ENCODE results near the gene ATG7.

DNA sequence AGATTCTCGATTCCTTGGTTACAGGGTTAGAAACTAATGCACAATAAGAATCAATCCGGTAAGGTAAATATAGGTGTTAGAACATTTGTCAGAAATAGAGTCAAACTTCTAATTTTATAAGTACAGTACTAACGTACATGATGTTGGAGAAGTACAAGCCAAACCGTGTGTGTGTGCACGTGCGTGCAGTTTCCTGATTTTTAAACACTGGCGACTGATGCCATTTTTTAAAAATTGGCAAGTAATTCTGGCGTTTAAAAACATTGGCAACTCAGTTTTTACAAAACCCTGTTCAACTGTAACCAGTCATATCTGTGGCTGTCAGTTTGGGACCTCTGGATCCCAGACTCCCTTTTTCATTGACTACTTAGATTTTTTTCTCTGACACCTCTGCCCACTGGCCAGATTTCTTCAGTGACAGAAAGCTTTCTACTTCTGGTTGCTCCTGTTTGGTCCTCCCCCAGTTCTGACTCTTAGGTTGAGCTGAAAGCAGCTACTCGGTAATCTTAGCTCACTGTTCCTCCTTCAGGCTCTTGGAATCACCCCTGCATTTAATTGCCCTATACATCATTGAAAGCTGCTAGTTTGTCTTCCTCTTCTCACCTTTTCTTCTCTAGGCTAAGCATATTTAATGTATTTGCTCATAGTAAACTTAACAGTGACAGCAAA lies 843 bp downstream of the ATG7 start:
- TF ChIP-seq, protein P1, sequence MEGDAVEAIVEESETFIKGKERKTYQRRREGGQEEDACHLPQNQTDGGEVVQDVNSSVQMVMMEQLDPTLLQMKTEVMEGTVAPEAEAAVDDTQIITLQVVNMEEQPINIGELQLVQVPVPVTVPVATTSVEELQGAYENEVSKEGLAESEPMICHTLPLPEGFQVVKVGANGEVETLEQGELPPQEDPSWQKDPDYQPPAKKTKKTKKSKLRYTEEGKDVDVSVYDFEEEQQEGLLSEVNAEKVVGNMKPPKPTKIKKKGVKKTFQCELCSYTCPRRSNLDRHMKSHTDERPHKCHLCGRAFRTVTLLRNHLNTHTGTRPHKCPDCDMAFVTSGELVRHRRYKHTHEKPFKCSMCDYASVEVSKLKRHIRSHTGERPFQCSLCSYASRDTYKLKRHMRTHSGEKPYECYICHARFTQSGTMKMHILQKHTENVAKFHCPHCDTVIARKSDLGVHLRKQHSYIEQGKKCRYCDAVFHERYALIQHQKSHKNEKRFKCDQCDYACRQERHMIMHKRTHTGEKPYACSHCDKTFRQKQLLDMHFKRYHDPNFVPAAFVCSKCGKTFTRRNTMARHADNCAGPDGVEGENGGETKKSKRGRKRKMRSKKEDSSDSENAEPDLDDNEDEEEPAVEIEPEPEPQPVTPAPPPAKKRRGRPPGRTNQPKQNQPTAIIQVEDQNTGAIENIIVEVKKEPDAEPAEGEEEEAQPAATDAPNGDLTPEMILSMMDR (IDR thresholded peaks at IDR 0.05), result no peak
- TF ChIP-seq, protein P2, sequence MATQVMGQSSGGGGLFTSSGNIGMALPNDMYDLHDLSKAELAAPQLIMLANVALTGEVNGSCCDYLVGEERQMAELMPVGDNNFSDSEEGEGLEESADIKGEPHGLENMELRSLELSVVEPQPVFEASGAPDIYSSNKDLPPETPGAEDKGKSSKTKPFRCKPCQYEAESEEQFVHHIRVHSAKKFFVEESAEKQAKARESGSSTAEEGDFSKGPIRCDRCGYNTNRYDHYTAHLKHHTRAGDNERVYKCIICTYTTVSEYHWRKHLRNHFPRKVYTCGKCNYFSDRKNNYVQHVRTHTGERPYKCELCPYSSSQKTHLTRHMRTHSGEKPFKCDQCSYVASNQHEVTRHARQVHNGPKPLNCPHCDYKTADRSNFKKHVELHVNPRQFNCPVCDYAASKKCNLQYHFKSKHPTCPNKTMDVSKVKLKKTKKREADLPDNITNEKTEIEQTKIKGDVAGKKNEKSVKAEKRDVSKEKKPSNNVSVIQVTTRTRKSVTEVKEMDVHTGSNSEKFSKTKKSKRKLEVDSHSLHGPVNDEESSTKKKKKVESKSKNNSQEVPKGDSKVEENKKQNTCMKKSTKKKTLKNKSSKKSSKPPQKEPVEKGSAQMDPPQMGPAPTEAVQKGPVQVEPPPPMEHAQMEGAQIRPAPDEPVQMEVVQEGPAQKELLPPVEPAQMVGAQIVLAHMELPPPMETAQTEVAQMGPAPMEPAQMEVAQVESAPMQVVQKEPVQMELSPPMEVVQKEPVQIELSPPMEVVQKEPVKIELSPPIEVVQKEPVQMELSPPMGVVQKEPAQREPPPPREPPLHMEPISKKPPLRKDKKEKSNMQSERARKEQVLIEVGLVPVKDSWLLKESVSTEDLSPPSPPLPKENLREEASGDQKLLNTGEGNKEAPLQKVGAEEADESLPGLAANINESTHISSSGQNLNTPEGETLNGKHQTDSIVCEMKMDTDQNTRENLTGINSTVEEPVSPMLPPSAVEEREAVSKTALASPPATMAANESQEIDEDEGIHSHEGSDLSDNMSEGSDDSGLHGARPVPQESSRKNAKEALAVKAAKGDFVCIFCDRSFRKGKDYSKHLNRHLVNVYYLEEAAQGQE (IDR thresholded peaks at IDR 0.05; ENCODE audit: insufficient read depth in 1 of 2, low read depth in 2 of 2, low read length in 1 of 2), result no peak
- TF ChIP-seq POLR2AphosphoS5 (IDR thresholded peaks at IDR 0.05; ENCODE audit: low read depth, low read length), result no peak
- no peak for TF ChIP-seq SIN3A (IDR thresholded peaks at IDR 0.05; ENCODE audit: borderline replicate concordance, insufficient read depth, low read depth, low read length)
- no peak for TF ChIP-seq TCF7L2 (IDR thresholded peaks at IDR 0.05; ENCODE audit: low read depth, low read length)
